WTC11 (cell line): Measurements from ENCODE around the gene FBN3. TPM values are rescaled to one million over a fixed set of nuclear protein-coding genes. Genes with fewer than 3 reads are reported as not detected.

Source experiments
- ATAC-seq: fragments of 200-7000 bp; cut with Tn5 transposase; 2 replicates; pipeline ENCODE4 v1.10.0; 2021; ENCODE audit warnings: mild to moderate bottlenecking, moderate library complexity
- CTCF ChIA-PET: fragments of 300-600 bp; sonication (Branson Sonifier 250); formaldehyde crosslinking; loops from one replicate; lab custom pipeline; 2021; ENCODE audit warnings: antibody characterized with exemption; lab: Charles Lee
- POLR2A ChIA-PET: fragments of 350-600 bp; sonication (Branson Sonifier 250); formaldehyde crosslinking; loops from one replicate; lab custom pipeline; 2021; ENCODE audit warnings: antibody characterized with exemption; lab: Charles Lee
- DNase-seq: peaks from one replicate; pipeline ENCODE4 v3.0.0; 2021; ENCODE audit warnings: low spot score
- H3K27ac Mint-ChIP-seq: 2 replicates; pipeline ENCODE4 v1.8.0; 2021; ENCODE audit warnings: mixed read lengths
- H3K27me3 Mint-ChIP-seq: 2 replicates; pipeline ENCODE4 v1.8.0; 2021; ENCODE audit warnings: low read depth, mild to moderate bottlenecking, moderate library complexity, mixed read lengths
- H3K36me3 Mint-ChIP-seq: 2 replicates; pipeline ENCODE4 v1.8.0; 2021; ENCODE audit warnings: mixed read lengths
- H3K4me1 Mint-ChIP-seq: 2 replicates; pipeline ENCODE4 v1.8.0; 2022; ENCODE audit warnings: mixed read lengths
- H3K4me3 Mint-ChIP-seq: 2 replicates; pipeline ENCODE4 v1.8.0; 2021; ENCODE audit warnings: mild to moderate bottlenecking, moderate library complexity, mixed read lengths
- H3K9me3 Mint-ChIP-seq: 2 replicates; pipeline ENCODE4 v1.8.0; 2021; ENCODE audit warnings: mixed read lengths
- CREM ChIP-seq: sonication (generic); formaldehyde crosslinking; IDR thresholded peaks from 2 replicates; pipeline ENCODE4 v1.8.1; 2022; ENCODE audit warnings: mild to moderate bottlenecking, missing genetic modification reagents, moderate library complexity
- GRHL2 ChIP-seq: fragments of 250-450 bp; sonication (Bioruptor Pico); IDR thresholded peaks from 2 replicates; pipeline ENCODE4 v1.8.0; 2022; ENCODE audit warnings: mild to moderate bottlenecking, moderate library complexity; ENCODE audit not compliant: insufficient replicate concordance, severe bottlenecking
- NR1H2 ChIP-seq: sonication (generic); formaldehyde crosslinking; IDR thresholded peaks from 2 replicates; pipeline ENCODE4 v1.9.0; 2021; ENCODE audit warnings: mild to moderate bottlenecking, moderate library complexity, missing genetic modification reagents
- OVOL2 ChIP-seq: fragments of 250-450 bp; sonication (Bioruptor Pico); IDR thresholded peaks from 2 replicates; pipeline ENCODE4 v1.9.0; 2021; ENCODE audit warnings: mild to moderate bottlenecking, borderline replicate concordance
- RELA ChIP-seq: sonication (generic); formaldehyde crosslinking; IDR thresholded peaks from 2 replicates; pipeline ENCODE4 v1.8.1; 2022; ENCODE audit warnings: missing genetic modification reagents, mild to moderate bottlenecking, borderline replicate concordance
- TCF7 ChIP-seq: sonication (generic); formaldehyde crosslinking; IDR thresholded peaks from 2 replicates; pipeline ENCODE4 v1.8.0; 2022; ENCODE audit warnings: mild to moderate bottlenecking, low read depth, missing genetic modification reagents, moderate library complexity
- ZNF138 ChIP-seq: sonication (generic); formaldehyde crosslinking; conservative IDR thresholded peaks from 2 replicates; pipeline ENCODE4 v1.8.1; 2022; ENCODE audit warnings: mild to moderate bottlenecking, moderate library complexity, missing genetic modification reagents
- ZNF317 ChIP-seq: sonication (generic); formaldehyde crosslinking; IDR thresholded peaks from 2 replicates; pipeline ENCODE4 v1.8.1; 2023; ENCODE audit warnings: low read depth, mild to moderate bottlenecking, moderate library complexity, missing genetic modification reagents, borderline replicate concordance
- total RNA-seq: library from RNA; stranded (reverse); gene quantifications from 3 replicates; pipeline ENCODE4 v1.2.3, GENCODE V29; 2021
- TF ChIP-seq, protein P1 (sequence below): sonication (generic); formaldehyde crosslinking; IDR thresholded peaks from 2 replicates; pipeline ENCODE4 v1.8.1; 2022; ENCODE audit warnings: missing genetic modification reagents, borderline replicate concordance
- TF ChIP-seq, protein P2 (sequence below): fragments of 200-600 bp; IDR thresholded peaks from 2 replicates; pipeline ENCODE4 v1.8.0; 2022; ENCODE audit warnings: antibody characterized with exemption
- TF ChIP-seq, protein P3 (sequence below): sonication (generic); formaldehyde crosslinking; IDR thresholded peaks from 2 replicates; pipeline ENCODE4 v1.8.0; 2022; ENCODE audit warnings: mild to moderate bottlenecking, missing genetic modification reagents
- TF ChIP-seq, protein P4 (sequence below): fragments of 250-450 bp; sonication (Bioruptor Pico); IDR thresholded peaks from 2 replicates; pipeline ENCODE4 v2.1.2; 2022; ENCODE audit warnings: mild to moderate bottlenecking, moderate library complexity
- TF ChIP-seq, protein P5 (sequence below): sonication (generic); formaldehyde crosslinking; IDR thresholded peaks from 2 replicates; pipeline ENCODE4 v1.8.1; 2023; ENCODE audit warnings: mild to moderate bottlenecking, moderate library complexity, missing genetic modification reagents
- TF ChIP-seq, protein P6 (sequence below): fragments of 250-450 bp; sonication (Bioruptor Pico); IDR thresholded peaks from 2 replicates; pipeline ENCODE4 v1.9.0; 2021; ENCODE audit warnings: moderate library complexity, mild to moderate bottlenecking, inconsistent platforms, borderline replicate concordance
- TF ChIP-seq, protein P7 (sequence below): sonication (generic); formaldehyde crosslinking; IDR thresholded peaks from 2 replicates; pipeline ENCODE4 v1.8.1; 2022; ENCODE audit warnings: mild to moderate bottlenecking, missing genetic modification reagents, moderate library complexity, borderline replicate concordance
- TF ChIP-seq, protein P8 (sequence below): sonication (generic); formaldehyde crosslinking; conservative IDR thresholded peaks from 2 replicates; pipeline ENCODE4 v1.8.1; 2022; ENCODE audit warnings: mild to moderate bottlenecking, missing genetic modification reagents

Gene FBN3
- total RNA-seq, 1 experiment from 2014 or later, result 54.8 TPM

DNA sequence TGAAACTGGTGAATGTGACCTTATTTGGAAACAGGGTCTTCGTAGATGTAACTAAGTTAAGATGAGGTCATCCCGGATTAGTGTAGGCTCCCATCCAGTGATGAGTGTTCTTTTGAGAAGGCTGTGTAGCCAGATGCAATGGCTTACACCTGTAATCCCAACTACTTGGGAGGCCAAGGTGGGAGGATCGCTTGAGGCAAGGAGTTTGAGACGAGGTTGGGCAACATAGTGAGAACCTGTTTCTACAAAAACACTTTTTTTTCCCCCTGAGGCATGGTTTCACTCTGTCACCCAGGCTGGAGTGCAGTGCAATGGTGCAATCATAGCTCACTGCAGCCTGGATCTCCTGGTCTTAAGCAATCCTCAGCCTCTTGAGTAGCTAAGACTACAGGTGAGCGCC is 36.4 kb downstream of the FBN3 start (continued):
- TF ChIP-seq, protein P1, sequence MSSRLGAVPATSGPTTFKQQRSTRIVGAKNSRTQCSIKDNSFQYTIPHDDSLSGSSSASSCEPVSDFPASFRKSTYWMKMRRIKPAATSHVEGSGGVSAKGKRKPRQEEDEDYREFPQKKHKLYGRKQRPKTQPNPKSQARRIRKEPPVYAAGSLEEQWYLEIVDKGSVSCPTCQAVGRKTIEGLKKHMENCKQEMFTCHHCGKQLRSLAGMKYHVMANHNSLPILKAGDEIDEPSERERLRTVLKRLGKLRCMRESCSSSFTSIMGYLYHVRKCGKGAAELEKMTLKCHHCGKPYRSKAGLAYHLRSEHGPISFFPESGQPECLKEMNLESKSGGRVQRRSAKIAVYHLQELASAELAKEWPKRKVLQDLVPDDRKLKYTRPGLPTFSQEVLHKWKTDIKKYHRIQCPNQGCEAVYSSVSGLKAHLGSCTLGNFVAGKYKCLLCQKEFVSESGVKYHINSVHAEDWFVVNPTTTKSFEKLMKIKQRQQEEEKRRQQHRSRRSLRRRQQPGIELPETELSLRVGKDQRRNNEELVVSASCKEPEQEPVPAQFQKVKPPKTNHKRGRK (CRISPR knock-in tag), result no peak
- no peak for TF ChIP-seq TCF7 (CRISPR knock-in tag)
- TF ChIP-seq ZNF138 (CRISPR knock-in tag), result no peak
- TF ChIP-seq OVOL2 (CRISPR knock-in tag), result no peak
- no peak for TF ChIP-seq GRHL2
- TF ChIP-seq, protein P2, sequence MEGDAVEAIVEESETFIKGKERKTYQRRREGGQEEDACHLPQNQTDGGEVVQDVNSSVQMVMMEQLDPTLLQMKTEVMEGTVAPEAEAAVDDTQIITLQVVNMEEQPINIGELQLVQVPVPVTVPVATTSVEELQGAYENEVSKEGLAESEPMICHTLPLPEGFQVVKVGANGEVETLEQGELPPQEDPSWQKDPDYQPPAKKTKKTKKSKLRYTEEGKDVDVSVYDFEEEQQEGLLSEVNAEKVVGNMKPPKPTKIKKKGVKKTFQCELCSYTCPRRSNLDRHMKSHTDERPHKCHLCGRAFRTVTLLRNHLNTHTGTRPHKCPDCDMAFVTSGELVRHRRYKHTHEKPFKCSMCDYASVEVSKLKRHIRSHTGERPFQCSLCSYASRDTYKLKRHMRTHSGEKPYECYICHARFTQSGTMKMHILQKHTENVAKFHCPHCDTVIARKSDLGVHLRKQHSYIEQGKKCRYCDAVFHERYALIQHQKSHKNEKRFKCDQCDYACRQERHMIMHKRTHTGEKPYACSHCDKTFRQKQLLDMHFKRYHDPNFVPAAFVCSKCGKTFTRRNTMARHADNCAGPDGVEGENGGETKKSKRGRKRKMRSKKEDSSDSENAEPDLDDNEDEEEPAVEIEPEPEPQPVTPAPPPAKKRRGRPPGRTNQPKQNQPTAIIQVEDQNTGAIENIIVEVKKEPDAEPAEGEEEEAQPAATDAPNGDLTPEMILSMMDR, result no peak
- TF ChIP-seq, protein P3, sequence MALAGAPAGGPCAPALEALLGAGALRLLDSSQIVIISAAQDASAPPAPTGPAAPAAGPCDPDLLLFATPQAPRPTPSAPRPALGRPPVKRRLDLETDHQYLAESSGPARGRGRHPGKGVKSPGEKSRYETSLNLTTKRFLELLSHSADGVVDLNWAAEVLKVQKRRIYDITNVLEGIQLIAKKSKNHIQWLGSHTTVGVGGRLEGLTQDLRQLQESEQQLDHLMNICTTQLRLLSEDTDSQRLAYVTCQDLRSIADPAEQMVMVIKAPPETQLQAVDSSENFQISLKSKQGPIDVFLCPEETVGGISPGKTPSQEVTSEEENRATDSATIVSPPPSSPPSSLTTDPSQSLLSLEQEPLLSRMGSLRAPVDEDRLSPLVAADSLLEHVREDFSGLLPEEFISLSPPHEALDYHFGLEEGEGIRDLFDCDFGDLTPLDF (CRISPR knock-in tag), result no peak
- TF ChIP-seq, protein P4, sequence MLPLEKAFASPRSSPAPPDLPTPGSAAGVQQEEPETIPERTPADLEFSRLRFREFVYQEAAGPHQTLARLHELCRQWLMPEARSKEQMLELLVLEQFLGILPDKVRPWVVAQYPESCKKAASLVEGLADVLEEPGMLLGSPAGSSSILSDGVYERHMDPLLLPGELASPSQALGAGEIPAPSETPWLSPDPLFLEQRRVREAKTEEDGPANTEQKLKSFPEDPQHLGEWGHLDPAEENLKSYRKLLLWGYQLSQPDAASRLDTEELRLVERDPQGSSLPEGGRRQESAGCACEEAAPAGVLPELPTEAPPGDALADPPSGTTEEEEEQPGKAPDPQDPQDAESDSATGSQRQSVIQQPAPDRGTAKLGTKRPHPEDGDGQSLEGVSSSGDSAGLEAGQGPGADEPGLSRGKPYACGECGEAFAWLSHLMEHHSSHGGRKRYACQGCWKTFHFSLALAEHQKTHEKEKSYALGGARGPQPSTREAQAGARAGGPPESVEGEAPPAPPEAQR (CRISPR knock-in tag), result no peak

DNA sequence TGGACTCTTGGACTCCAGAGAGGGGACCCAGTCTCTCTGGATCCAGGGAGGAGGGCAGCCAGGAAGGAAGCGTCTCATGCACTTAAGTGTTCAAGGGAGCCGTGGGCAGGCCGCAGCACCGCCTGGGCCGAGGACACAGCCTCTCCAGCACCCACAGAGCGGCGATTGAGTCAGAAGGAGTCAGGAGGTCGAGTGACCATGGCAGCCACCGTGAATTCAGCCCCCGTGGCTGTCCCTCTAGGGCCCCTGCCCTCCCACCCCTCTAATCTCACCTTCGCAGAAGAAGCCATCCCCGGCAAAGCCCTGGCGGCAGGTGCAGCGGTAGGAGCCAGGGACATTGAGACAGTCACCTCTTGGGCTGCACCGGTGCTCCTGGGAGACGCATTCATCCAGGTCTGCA is 38.0 kb downstream of the FBN3 start:
- H3K27ac Mint-ChIP-seq, result no peak overlapping the region
- no peaks in the 10 kb centered on the region for H3K9me3 Mint-ChIP-seq
- ChIA-PET CTCF (no interaction called here), POLR2A (no interaction called here)
- no peaks in the 10 kb centered on the region for H3K27me3 Mint-ChIP-seq
- H3K4me1 Mint-ChIP-seq, result no peaks in the 10 kb centered on the region
- ATAC-seq (no peak), DNase-seq (no peak)
- peaks cover 50% of the 10 kb centered on the region for H3K36me3 Mint-ChIP-seq
- no peak for TF ChIP-seq NR1H2 (CRISPR knock-in tag)
- no peak overlapping the region for H3K4me3 Mint-ChIP-seq

DNA sequence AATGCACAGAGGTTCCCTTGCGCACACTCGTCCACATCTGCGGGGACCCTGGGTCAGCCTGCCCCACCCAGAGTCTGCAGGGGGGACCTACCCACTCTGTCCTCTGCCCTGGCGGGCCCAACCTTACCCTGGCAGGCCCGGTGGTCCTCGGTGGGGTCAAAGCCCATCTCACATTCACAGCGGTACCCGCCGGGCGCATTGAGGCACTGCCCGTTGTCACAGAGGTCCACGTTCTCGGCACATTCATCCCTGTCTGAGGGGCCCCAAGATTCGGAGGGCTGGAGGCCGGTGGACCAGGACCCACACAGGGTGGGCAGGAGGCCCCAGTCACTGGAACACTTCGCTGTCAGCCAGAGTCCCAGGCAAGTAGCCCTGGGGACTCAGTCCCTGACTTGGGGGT is 38.5 kb downstream of the FBN3 start:
- peaks cover 46% of the 10 kb centered on the region for H3K36me3 Mint-ChIP-seq
- no peaks in the 10 kb centered on the region for H3K9me3 Mint-ChIP-seq
- ChIA-PET POLR2A (no interaction called here), CTCF (interaction anchor here (0.5 kb wide), 1 partner anchor 114 kb away, joined by 3 read pairs; no protein-coding TSS in a partner anchor)
- H3K4me3 Mint-ChIP-seq, result no peak overlapping the region
- H3K27me3 Mint-ChIP-seq, result no peaks in the 10 kb centered on the region
- DNase-seq, result no peak
- TF ChIP-seq, protein P5, sequence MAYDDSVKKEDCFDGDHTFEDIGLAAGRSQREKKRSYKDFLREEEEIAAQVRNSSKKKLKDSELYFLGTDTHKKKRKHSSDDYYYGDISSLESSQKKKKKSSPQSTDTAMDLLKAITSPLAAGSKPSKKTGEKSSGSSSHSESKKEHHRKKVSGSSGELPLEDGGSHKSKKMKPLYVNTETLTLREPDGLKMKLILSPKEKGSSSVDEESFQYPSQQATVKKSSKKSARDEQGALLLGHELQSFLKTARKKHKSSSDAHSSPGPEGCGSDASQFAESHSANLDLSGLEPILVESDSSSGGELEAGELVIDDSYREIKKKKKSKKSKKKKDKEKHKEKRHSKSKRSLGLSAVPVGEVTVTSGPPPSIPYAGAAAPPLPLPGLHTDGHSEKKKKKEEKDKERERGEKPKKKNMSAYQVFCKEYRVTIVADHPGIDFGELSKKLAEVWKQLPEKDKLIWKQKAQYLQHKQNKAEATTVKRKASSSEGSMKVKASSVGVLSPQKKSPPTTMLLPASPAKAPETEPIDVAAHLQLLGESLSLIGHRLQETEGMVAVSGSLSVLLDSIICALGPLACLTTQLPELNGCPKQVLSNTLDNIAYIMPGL (CRISPR knock-in tag), result no peak
- TF ChIP-seq, protein P6, sequence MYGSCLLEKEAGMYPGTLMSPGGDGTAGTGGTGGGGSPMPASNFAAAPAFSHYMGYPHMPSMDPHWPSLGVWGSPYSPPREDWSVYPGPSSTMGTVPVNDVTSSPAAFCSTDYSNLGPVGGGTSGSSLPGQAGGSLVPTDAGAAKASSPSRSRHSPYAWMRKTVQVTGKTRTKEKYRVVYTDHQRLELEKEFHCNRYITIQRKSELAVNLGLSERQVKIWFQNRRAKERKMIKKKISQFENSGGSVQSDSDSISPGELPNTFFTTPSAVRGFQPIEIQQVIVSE, result no peak
- TF ChIP-seq, protein P7, sequence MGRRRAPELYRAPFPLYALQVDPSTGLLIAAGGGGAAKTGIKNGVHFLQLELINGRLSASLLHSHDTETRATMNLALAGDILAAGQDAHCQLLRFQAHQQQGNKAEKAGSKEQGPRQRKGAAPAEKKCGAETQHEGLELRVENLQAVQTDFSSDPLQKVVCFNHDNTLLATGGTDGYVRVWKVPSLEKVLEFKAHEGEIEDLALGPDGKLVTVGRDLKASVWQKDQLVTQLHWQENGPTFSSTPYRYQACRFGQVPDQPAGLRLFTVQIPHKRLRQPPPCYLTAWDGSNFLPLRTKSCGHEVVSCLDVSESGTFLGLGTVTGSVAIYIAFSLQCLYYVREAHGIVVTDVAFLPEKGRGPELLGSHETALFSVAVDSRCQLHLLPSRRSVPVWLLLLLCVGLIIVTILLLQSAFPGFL (CRISPR knock-in tag), result no peak
- TF ChIP-seq, protein P2, result no peak
- TF ChIP-seq RELA (CRISPR knock-in tag), result no peak
- TF ChIP-seq, protein P8, sequence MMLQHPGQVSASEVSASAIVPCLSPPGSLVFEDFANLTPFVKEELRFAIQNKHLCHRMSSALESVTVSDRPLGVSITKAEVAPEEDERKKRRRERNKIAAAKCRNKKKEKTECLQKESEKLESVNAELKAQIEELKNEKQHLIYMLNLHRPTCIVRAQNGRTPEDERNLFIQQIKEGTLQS, result no peak
- no peak for TF ChIP-seq CREM (CRISPR knock-in tag)
- TF ChIP-seq ZNF317 (CRISPR knock-in tag), result no peak
- H3K27ac Mint-ChIP-seq, result no peak overlapping the region
- no peak for ATAC-seq
- H3K4me1 Mint-ChIP-seq, result no peaks in the 10 kb centered on the region
